Smooth muscle cell of the coronary artery (primary cell): ENCODE results near the gene CCDC149. TPM values are rescaled to one million over a fixed set of nuclear protein-coding genes. Genes with fewer than 3 reads are reported as not detected.

ENCODE experiments used
- total RNA-seq: library from RNA; depleted of rRNA; stranded (reverse); fragments of >200 nt; gene quantifications from 2 replicates; pipeline ENCODE4 v1.2.3, GENCODE V29; 2014; ENCODE audit warnings: low replicate concordance

Gene CCDC149
- 5.6 and 36.5 TPM in 2 replicates for total RNA-seq

GRCh38 chr4:24912252-24913118 lies at the start of gene CCDC149:
CCDC149 (minus strand) TSS chr4:24913042; CDS start chr4:24912864, 178 bp downstream.

GRCh38 chr4:24794916-24795665 lies 117.8 kb downstream of the CCDC149 start, which contains the start of gene SOD3:
SOD3 (plus strand) TSS chr4:24795573; CDS start chr4:24799522, 3,949 bp downstream.

Other genes starting within 250 kb of the CCDC149 start
- 5.8 and 66.9 TPM in 2 replicates for gene SOD3, start 117.5 kb downstream of the CCDC149 start, total RNA-seq
- gene LGI2, start 117.9 kb upstream of the CCDC149 start, total RNA-seq = 0.08 and 1.2 TPM in 2 replicates
- 5.2 and 7.1 TPM in 2 replicates for gene SEPSECS, start 247.4 kb upstream of the CCDC149 start, total RNA-seq